Measurements from ENCODE around the gene RBMX2. TPM values are rescaled to one million over a fixed set of nuclear protein-coding genes. Genes with fewer than 3 reads are reported as not detected.

RBMX2 gene
- total and polyA plus RNA-seq, 5 experiments from 2014 or later, result 21.2 to 25.1 (median 23.1) TPM

Other genes starting within 250 kb of the RBMX2 start
- gene AIFM1, start 236.1 kb upstream of the RBMX2 start, total RNA-seq, result 10 to 100 TPM; 25.1 to 26.3 TPM
- 10 to 100 TPM; 27.8 to 36.9 (median 32.8) TPM for gene AIFM1, start 236.1 kb upstream of the RBMX2 start, polyA plus RNA-seq
- gene RAB33A, start 230.0 kb upstream of the RBMX2 start, total RNA-seq, result 10 to 100 TPM; 14.5 to 16.7 TPM
- gene RAB33A, start 230.0 kb upstream of the RBMX2 start, polyA plus RNA-seq, result 10 to 100 TPM; 10.6 to 21.1 (median 10.9) TPM
- gene ZNF280C, start 133.1 kb upstream of the RBMX2 start, total RNA-seq, result 1 to 10 TPM; 5.7 to 6.7 TPM
- gene ZNF280C, start 133.1 kb upstream of the RBMX2 start, polyA plus RNA-seq, result 1 to 10 TPM; 1.3 to 3.5 (median 2.9) TPM
- 10 to 100 TPM; 14.5 to 15.3 TPM for gene SLC25A14, start 62.1 kb upstream of the RBMX2 start, total RNA-seq
- 1 to 10 TPM; 3.9 to 7.3 (median 6.7) TPM for gene SLC25A14, start 62.1 kb upstream of the RBMX2 start, polyA plus RNA-seq
- not detected for gene GPR119, start 16.3 kb upstream of the RBMX2 start, total RNA-seq
- gene GPR119, start 16.3 kb upstream of the RBMX2 start, polyA plus RNA-seq, result not detected

Data from naive thymus-derived CD8-positive, alpha-beta T cell (primary cell).